GM10266 (cell line): ENCODE results near the gene NPAS2.

ENCODE experiments used
- DNase-seq: peaks from one replicate; pipeline ENCODE4 v3.0.0; 2012; ENCODE audit errors: extremely low spot score
- CTCF ChIP-seq: IDR thresholded peaks from 2 replicates; pipeline ENCODE4 v1.5.1; 2012; ENCODE audit warnings: mild to moderate bottlenecking, low read depth; ENCODE audit not compliant: control insufficient read depth, insufficient read depth; ENCODE audit errors: missing control alignments

NPAS2 gene

DNA sequence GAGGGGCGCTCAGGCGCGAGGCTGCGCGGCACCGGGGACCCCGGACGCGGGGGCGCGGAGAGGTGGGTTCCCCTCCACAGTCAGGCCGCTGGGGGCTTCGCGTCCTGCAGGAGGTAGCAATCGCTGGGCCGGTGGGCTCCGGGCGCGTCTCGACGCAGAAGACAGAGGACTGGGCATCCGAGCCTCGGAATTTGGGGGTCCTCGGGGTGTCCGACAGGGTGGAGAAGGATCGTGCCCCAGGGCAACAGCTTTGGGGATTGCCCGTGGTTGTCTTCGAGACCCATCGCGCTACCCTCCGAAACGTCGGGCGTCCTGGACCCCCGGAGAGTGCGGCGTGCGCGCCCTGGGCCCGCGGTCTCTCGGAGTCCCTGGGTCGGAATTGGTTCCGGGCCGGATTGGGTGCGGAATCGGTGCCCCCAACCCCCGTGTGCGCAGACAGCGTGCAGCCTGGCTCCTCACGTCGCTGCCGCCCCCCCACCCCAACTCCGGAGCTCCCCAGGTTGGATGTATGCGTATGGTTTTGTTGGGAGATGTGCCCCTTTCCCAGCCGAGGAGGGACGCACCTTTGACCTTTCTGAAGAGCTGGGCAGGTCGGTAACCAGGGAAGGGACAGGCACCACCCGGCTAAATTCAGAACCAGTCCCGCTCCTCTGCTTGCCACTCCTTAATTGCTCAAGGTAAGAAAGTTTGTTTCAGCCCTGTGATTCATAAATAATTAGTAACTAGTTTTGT is 750 bp downstream of the NPAS2 start:
- TF ChIP-seq CTCF, result no peak

GRCh38 chr2:100821255-100821910 is 1.4 kb downstream of the NPAS2 start:
- no peak for TF ChIP-seq CTCF
- DNase-seq, result no peak

More for the DNA sequence above, 750 bp downstream of the NPAS2 start:
- no peak for DNase-seq

GRCh38 chr2:100821911-100822265 is 1.9 kb downstream of the NPAS2 start:
- TF ChIP-seq CTCF, result no peak
- no peak for DNase-seq

DNA sequence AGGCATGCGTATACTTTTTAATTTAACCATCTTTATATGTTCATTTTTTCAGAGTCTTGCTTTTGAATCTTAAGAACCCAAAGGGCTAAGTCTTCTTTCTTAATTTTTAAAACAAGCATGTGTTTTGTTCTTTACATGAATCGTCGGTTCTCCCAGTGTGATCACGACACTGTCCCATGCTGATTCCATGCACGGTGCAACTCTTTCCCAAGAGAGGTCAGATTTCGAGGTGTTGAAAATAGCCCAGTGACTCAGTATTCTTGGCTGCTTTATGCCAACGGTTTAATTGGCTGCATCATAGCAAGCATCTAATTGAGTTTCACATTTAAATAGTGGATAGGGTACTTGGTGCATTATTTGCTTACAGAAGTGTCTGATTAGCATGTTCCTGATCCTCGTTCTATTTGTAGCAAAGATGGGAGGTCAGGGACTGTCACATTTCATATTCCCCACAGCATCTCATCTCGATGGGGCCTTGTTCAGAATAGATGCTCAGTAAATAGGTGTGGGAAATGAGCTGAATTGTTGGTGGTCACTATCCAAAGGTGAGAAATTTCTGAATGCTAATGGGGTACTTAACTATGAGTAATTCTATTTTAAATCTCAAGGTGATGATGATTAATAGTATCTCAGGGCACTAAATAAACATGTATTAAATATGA is 2.8 kb downstream of the NPAS2 start:
- DNase-seq, result no peak
- no peak for TF ChIP-seq CTCF

DNA sequence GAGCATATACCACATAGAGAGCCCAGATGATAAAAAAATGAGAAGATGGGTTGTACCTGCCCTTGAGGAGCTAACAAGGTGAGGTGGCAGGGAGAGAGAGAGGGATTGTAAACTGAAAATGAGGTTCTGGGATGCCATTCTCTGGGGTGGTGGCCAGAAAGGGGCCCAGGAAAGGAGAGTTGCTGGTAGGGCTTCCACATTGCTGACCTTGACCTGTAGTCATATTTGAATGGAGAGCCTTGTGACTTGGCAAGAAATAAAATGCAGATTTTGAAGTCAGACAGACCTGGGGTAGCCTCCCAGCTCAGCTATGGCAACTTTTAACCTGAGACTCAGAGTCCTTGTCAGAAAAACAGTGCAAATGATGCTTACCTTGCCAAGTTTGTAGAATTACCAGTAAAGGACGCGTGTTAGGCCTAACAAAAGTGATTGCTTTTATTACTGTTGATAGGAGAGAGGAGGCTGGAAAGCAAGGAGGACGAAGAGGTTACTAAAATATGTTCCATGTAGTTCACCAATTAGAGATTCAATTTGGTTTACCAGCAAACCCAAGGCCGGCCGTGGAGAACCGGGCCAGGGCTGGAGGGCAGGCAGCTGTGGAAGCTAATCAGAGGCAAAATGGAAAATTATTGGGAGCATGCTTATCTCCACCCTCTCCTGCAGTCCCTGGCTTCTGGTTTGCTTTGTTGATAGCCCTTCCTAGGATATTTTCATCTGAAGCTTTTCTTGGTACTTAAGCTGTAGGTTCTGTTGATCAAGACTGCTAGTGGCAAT is 3.9 kb downstream of the NPAS2 start:
- DNase-seq, result no peak
- no peak for TF ChIP-seq CTCF

DNA sequence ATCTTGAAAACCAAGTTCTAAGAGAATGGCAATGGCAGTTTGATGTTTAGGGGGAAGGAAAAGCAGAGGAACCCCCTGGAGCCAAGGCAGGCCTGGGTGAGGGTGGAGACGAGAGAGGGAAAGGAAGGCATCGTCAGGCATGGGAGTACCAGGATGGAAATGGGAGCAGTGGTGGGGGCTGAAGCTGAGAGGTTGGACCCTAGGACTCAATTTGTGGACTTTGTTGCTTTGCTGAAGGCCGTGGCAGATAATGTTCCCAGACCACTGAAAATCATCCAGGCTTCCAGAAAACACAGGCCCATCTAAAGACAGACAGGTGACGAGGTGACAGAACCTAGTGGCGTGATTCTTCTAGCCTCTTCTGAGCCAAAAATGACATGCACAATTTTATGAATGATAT is 4.9 kb downstream of the NPAS2 start:
- TF ChIP-seq CTCF, result no peak
- no peak for DNase-seq
